Suprapubic skin (tissue), 4 donors: ENCODE results near the gene PGM5.

Experiments used
- CTCF ChIP-seq, 2 donors: fragments of 200-600 bp in 1 of 2; fragments of 450-650 bp in 1 of 2; sonication (generic) in 1 of 2; IDR thresholded peaks; one replicate each; pipeline ENCODE4 v1.5.1; 2016 to 2019; ENCODE audit warnings: antibody characterized with exemption in 2 of 2, mild to moderate bottlenecking in 1 of 2, moderate library complexity in 1 of 2
- EP300 ChIP-seq: sonication (generic); formaldehyde crosslinking; IDR thresholded peaks from one replicate; pipeline ENCODE4 v1.6.1; 2017; ENCODE audit warnings: antibody characterized with exemption
- POLR2A ChIP-seq, 2 donors: fragments of 450-650 bp; IDR thresholded peaks; one replicate each; pipeline ENCODE4 v1.6.1; 2017; ENCODE audit warnings: antibody characterized with exemption in 2 of 2, mild to moderate bottlenecking in 2 of 2, moderate library complexity in 2 of 2
- POLR2AphosphoS5 ChIP-seq, 3 donors: sonication (generic); formaldehyde crosslinking; IDR thresholded peaks; one replicate each; pipeline ENCODE4 v1.6.1; 2017; ENCODE audit warnings: antibody characterized with exemption in 3 of 3

DNA sequence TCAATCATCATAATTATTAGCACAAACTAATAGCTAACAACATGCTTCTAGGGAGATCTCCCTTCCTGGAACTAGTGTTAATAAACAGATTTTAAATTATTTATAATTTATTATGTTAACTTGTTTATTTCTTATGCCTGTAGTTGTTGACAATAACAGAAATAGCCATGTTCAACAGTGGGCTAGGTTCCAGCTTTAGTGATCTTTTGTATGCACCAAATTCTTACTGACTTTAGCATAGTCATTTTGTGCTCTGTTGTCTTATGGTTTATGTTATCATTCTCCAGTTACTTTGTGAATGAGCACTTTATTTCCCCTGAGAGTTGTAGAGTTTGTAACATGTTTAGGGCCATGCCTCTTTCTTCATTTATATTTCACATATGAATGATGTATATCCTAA lies 113.7 kb downstream of the PGM5 start:
- no peak for TF ChIP-seq CTCF (IDR thresholded peaks at IDR 0.05)
- no peak for TF ChIP-seq EP300
- TF ChIP-seq POLR2A (IDR thresholded peaks at IDR 0.05), result no peak
- TF ChIP-seq POLR2AphosphoS5 (IDR thresholded peaks at IDR 0.05), result no peak
